ENCODE data around the gene CFAP90.

CFAP90 gene

DNA sequence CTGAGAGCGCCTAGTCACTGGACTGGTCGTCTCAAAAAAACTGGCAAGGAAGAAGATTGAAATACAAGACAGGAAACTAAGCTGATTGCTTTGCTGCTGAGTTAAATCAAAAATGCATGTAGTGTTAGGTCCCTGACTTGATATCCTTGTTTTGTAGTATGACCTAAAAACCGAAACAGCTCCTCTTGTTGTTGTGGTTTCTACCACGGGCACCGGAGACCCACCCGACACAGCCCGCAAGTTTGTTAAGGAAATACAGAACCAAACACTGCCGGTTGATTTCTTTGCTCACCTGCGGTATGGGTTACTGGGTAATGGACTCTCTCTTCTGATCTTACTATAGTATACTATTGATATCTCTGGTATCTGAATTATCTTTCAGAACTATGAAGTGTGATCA lies 22.3 kb upstream of the CFAP90 start:
- Histone ChIP-seq H3K27ac (ENCODE audit: low read depth, low read length) (no peak overlapping the region), H3K4me3 (ENCODE audit: low read length) (no peak overlapping the region), H4K20me1 (ENCODE audit: control insufficient read depth, insufficient read depth, low read depth, low read length) (peaks cover 26% of the 10 kb centered on the region), H3K4me1 (ENCODE audit: control insufficient read depth, low read length) (peaks cover 30% of the 10 kb centered on the region), H3K27me3 (ENCODE audit: control insufficient read depth, low read length) (no peaks in the 10 kb centered on the region), H3K4me2 (ENCODE audit: low read length) (no peak overlapping the region), H3K36me3 (ENCODE audit: control insufficient read depth, low read length) (peaks cover 85% of the 10 kb centered on the region), H3K79me2 (ENCODE audit: control insufficient read depth, low read length) (peaks cover 95% of the 10 kb centered on the region), H3K9me3 (ENCODE audit: control insufficient read depth, insufficient read depth, low read length) (no peaks in the 10 kb centered on the region), H3F3A (ENCODE audit: control insufficient read depth, insufficient read depth) (no peaks in the 10 kb centered on the region), H3K9me2 (replicated peaks; ENCODE audit: control insufficient read depth, low read length) (no peaks in the 10 kb centered on the region)
- TF ChIP-seq, protein P1, sequence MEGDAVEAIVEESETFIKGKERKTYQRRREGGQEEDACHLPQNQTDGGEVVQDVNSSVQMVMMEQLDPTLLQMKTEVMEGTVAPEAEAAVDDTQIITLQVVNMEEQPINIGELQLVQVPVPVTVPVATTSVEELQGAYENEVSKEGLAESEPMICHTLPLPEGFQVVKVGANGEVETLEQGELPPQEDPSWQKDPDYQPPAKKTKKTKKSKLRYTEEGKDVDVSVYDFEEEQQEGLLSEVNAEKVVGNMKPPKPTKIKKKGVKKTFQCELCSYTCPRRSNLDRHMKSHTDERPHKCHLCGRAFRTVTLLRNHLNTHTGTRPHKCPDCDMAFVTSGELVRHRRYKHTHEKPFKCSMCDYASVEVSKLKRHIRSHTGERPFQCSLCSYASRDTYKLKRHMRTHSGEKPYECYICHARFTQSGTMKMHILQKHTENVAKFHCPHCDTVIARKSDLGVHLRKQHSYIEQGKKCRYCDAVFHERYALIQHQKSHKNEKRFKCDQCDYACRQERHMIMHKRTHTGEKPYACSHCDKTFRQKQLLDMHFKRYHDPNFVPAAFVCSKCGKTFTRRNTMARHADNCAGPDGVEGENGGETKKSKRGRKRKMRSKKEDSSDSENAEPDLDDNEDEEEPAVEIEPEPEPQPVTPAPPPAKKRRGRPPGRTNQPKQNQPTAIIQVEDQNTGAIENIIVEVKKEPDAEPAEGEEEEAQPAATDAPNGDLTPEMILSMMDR (IDR thresholded peaks at IDR 0.05; ENCODE audit: low read depth, low read length, poor library complexity, severe bottlenecking): no peak
- no peak for TF ChIP-seq EZH2phosphoT487 (IDR thresholded peaks at IDR 0.05; ENCODE audit: borderline replicate concordance, low read length)

DNA sequence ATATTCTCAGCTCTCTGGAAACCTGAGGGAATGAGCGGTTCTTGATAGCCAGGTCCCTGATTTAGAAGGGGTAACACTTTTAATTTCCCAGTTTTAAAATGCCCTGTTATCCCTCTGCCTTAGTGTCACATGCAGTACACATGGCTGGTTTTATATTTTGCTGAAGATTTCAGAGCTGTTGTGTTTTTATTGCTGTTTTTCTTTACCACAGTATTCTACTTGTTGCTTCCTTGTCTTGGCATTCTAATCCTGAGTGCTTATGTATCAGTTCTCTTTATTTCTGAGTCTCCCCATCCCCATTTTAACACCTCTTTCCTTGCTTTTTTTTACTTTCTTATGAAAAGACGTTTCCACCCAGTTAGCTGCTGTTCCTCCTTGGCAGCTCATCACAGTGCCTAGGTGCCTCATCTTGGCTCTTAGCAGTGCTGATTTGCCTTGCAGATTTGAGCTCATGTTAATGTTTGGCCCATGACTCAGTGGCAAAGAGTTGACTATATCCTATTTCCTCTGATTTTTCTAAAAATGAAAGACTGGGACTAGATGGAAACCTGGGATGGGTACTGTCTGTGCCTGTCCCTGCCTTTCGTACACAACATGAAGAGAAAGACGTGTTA lies 21.7 kb upstream of the CFAP90 start:
- H3K4me1 ChIP-seq (ENCODE audit: control insufficient read depth, low read length): peaks cover 33% of the 10 kb centered on the region

DNA sequence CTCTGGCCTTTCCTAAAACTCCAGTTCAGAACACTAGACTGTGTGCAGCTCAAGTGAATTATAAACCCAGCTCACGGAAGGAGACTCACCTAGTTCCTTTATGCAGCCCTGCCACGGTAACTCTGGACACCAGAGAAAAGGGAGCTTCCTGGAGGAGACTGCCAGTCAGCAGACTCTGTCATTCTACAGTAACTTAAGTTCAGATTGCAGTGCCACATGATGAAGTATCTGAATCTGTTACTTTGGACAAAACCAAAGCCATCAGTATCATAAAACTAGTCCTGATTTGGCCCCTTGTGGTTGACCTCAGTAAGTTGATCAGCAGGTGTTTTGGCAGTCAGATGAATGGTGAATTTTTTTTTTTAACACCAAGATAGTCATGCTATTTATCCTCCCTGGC lies 20.7 kb upstream of the CFAP90 start:
- Histone ChIP-seq H3K4me2 (ENCODE audit: low read length) (peak overlapping the region; percentile 72), H4K20me1 (ENCODE audit: control insufficient read depth, insufficient read depth, low read depth, low read length) (peaks cover 26% of the 10 kb centered on the region), H3K36me3 (ENCODE audit: control insufficient read depth, low read length) (peaks cover 81% of the 10 kb centered on the region), H3K4me1 (ENCODE audit: control insufficient read depth, low read length) (peaks cover 42% of the 10 kb centered on the region), H3K27ac (ENCODE audit: low read depth, low read length) (no peak overlapping the region), H3K9me2 (replicated peaks; ENCODE audit: control insufficient read depth, low read length) (no peaks in the 10 kb centered on the region), H3F3A (ENCODE audit: control insufficient read depth, insufficient read depth) (no peaks in the 10 kb centered on the region), H3K9me3 (ENCODE audit: control insufficient read depth, insufficient read depth, low read length) (no peaks in the 10 kb centered on the region), H3K27me3 (ENCODE audit: control insufficient read depth, low read length) (no peaks in the 10 kb centered on the region), H3K79me2 (ENCODE audit: control insufficient read depth, low read length) (peaks cover 99% of the 10 kb centered on the region), H3K4me3 (ENCODE audit: low read length) (no peak overlapping the region)
- TF ChIP-seq EZH2phosphoT487 (IDR thresholded peaks at IDR 0.05; ENCODE audit: borderline replicate concordance, low read length): no peak
- TF ChIP-seq, protein P1 (IDR thresholded peaks at IDR 0.05; ENCODE audit: low read depth, low read length, poor library complexity, severe bottlenecking): no peak

More for the DNA sequence above, 21.7 kb upstream of the CFAP90 start:
- H3K9me2 ChIP-seq (replicated peaks; ENCODE audit: control insufficient read depth, low read length): no peaks in the 10 kb centered on the region
- H3F3A ChIP-seq (ENCODE audit: control insufficient read depth, insufficient read depth): no peaks in the 10 kb centered on the region
- H3K79me2 ChIP-seq (ENCODE audit: control insufficient read depth, low read length): peaks cover 95% of the 10 kb centered on the region
- no peaks in the 10 kb centered on the region for H3K27me3 ChIP-seq (ENCODE audit: control insufficient read depth, low read length)
- peaks cover 81% of the 10 kb centered on the region for H3K36me3 ChIP-seq (ENCODE audit: control insufficient read depth, low read length)
- H3K4me2 ChIP-seq (ENCODE audit: low read length): no peak overlapping the region; the same call in 1 of the 2 replicates
- no peak overlapping the region for H3K4me3 ChIP-seq (ENCODE audit: low read length)
- H4K20me1 ChIP-seq (ENCODE audit: control insufficient read depth, insufficient read depth, low read depth, low read length): peaks cover 26% of the 10 kb centered on the region
- no peaks in the 10 kb centered on the region for H3K9me3 ChIP-seq (ENCODE audit: control insufficient read depth, insufficient read depth, low read length)
- H3K27ac ChIP-seq (ENCODE audit: low read depth, low read length): no peak overlapping the region
- no peak for TF ChIP-seq EZH2phosphoT487 (IDR thresholded peaks at IDR 0.05; ENCODE audit: borderline replicate concordance, low read length)
- TF ChIP-seq, protein P1 (IDR thresholded peaks at IDR 0.05; ENCODE audit: low read depth, low read length, poor library complexity, severe bottlenecking): no peak
